Erythroblast (primary cell): ENCODE results near the gene AGO1.

Experiments used
- GATA1 ChIP-seq: IDR thresholded peaks from 2 replicates; pipeline ENCODE4 v1.6.1; 2011; ENCODE audit warnings: low read depth, mild to moderate bottlenecking, control low read depth, low read length, moderate library complexity
- POLR2A ChIP-seq: IDR thresholded peaks from 2 replicates; pipeline ENCODE4 v1.6.1; 2011; ENCODE audit warnings: mild to moderate bottlenecking, low read length

DNA sequence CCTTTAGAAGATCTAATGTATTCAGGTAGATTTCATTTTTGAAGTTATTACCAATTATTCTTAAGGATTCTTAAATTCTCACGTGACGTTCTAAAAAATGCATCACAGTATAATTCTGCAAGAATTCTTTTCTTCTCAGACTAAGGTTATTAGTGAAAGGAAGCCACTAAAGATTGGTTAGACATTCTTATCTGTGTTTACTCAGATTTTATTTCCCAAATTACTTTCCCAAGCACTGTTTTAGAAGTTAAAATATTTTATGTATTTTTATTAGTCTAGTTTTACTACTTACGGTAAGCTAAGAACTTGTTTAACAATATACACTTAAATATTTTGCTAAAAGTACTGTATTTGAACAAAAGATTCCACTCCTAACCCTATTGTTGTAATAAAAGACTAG lies 76.3 kb downstream of the AGO1 start:
- TF ChIP-seq POLR2A (no peak), GATA1 (no peak)
